HepG2 (cell line): ENCODE data around the gene FAM174B. TPM values are rescaled to one million over a fixed set of nuclear protein-coding genes. Genes with fewer than 3 reads are reported as not detected.

Experiments used
- CBX1 ChIP-seq: IDR thresholded peaks from one replicate; pipeline ENCODE4 v1.6.1; 2016; ENCODE audit warnings: antibody characterized with exemption, low read depth
- E2F2 ChIP-seq: sonication (generic); formaldehyde crosslinking; IDR thresholded peaks from 2 replicates; pipeline ENCODE4 v1.4.0; 2020; ENCODE audit warnings: missing genetic modification reagents, borderline replicate concordance
- MAZ ChIP-seq, 2 experiments: sonication (generic) in 1 of 2; formaldehyde crosslinking in 1 of 2; IDR thresholded peaks; 2 replicates each; pipeline versions ENCODE4 v1.5.0 to v1.6.1; 2012 to 2020; ENCODE audit warnings: low read depth in 2 of 2, mild to moderate bottlenecking in 2 of 2, borderline replicate concordance in 1 of 2, improper control_type of control experiment in 1 of 2, low read length in 1 of 2, missing genetic modification reagents in 1 of 2, moderate library complexity in 1 of 2
- NR2C2 ChIP-seq: sonication (generic); formaldehyde crosslinking; IDR thresholded peaks from 2 replicates; pipeline ENCODE4 v1.4.0; 2020; ENCODE audit warnings: missing genetic modification reagents, mild to moderate bottlenecking, moderate library complexity, borderline replicate concordance
- SAP130 ChIP-seq: IDR thresholded peaks from 2 replicates; pipeline ENCODE4 v1.6.1; 2016; ENCODE audit warnings: low read depth
- SRY ChIP-seq: sonication (generic); formaldehyde crosslinking; IDR thresholded peaks from 2 replicates; pipeline ENCODE4 v1.8.0; 2022; ENCODE audit warnings: mild to moderate bottlenecking, missing genetic modification reagents
- TFDP1 ChIP-seq: IDR thresholded peaks from 2 replicates; pipeline ENCODE4 v1.6.1; 2016; ENCODE audit warnings: missing compliant biosample characterization, missing genetic modification reagents, borderline replicate concordance
- ZNF263 ChIP-seq: sonication (generic); formaldehyde crosslinking; IDR thresholded peaks from 2 replicates; pipeline ENCODE4 v1.4.0; 2020; ENCODE audit warnings: missing genetic modification reagents
- ZNF292 ChIP-seq: sonication (generic); formaldehyde crosslinking; IDR thresholded peaks from 2 replicates; pipeline ENCODE4 v1.8.1; 2022; ENCODE audit warnings: mild to moderate bottlenecking, low read depth, missing genetic modification reagents, borderline replicate concordance
- ZNF335 ChIP-seq: sonication (generic); formaldehyde crosslinking; IDR thresholded peaks from 2 replicates; pipeline ENCODE4 v1.4.0; 2020; ENCODE audit warnings: missing genetic modification reagents
- ZNF446 ChIP-seq: sonication (generic); formaldehyde crosslinking; IDR thresholded peaks from 2 replicates; pipeline ENCODE4 v1.5.0; 2020; ENCODE audit warnings: mild to moderate bottlenecking, missing genetic modification reagents
- ZNF678 ChIP-seq: sonication (generic); formaldehyde crosslinking; IDR thresholded peaks from 2 replicates; pipeline ENCODE4 v1.4.0; 2020; ENCODE audit warnings: mild to moderate bottlenecking, missing genetic modification reagents
- polyA plus RNA-seq, 8 experiments: library from polyadenylated mRNA; depleted of rRNA in 3 of 8; stranded (reverse) in 7 of 8; unstranded in 1 of 8; fragments of >200 nt; fragmentation: Illumina TruSeq in 4 of 8; extraction: Trizol in 4 of 8; gene quantifications; 2 replicates each; pipeline versions ENCODE4 v1.2.1 to v1.2.3, GENCODE V29; 2011 to 2016; ENCODE audit warnings: low read depth in 4 of 8, missing spikeins in 1 of 8, mixed read lengths in 1 of 8; ENCODE audit not compliant: insufficient read depth in 1 of 8
- total RNA-seq, 5 experiments: library from RNA; depleted of rRNA; stranded (reverse); fragments of >200 nt; fragmentation: Illumina TruSeq; extraction: Trizol; gene quantifications; 2 replicates each; pipeline ENCODE4 v1.2.3, GENCODE V29; 2016; ENCODE audit warnings: low read depth in 1 of 5
- TF ChIP-seq, protein P1 (sequence below): sonication (generic); formaldehyde crosslinking; conservative IDR thresholded peaks from 2 replicates; pipeline ENCODE4 v1.4.0; 2020; ENCODE audit warnings: missing genetic modification reagents
- TF ChIP-seq, protein P2 (sequence below): sonication (generic); formaldehyde crosslinking; IDR thresholded peaks from 2 replicates; pipeline ENCODE4 v1.5.0; 2020; ENCODE audit warnings: missing genetic modification reagents
- TF ChIP-seq, protein P3 (sequence below): sonication (generic); formaldehyde crosslinking; IDR thresholded peaks from 2 replicates; pipeline ENCODE4 v1.4.0; 2020; ENCODE audit warnings: missing genetic modification reagents
- TF ChIP-seq, protein P4 (sequence below): sonication (generic); formaldehyde crosslinking; IDR thresholded peaks from 2 replicates; pipeline ENCODE4 v1.4.0; 2020; ENCODE audit warnings: mild to moderate bottlenecking, low read depth, missing genetic modification reagents

Gene FAM174B
- total and polyA plus RNA-seq, 2 of the 13 experiments (the other 11 are each of a cell fraction or from before 2014, with no cell fraction given): 0.90 to 2.1 TPM

DNA sequence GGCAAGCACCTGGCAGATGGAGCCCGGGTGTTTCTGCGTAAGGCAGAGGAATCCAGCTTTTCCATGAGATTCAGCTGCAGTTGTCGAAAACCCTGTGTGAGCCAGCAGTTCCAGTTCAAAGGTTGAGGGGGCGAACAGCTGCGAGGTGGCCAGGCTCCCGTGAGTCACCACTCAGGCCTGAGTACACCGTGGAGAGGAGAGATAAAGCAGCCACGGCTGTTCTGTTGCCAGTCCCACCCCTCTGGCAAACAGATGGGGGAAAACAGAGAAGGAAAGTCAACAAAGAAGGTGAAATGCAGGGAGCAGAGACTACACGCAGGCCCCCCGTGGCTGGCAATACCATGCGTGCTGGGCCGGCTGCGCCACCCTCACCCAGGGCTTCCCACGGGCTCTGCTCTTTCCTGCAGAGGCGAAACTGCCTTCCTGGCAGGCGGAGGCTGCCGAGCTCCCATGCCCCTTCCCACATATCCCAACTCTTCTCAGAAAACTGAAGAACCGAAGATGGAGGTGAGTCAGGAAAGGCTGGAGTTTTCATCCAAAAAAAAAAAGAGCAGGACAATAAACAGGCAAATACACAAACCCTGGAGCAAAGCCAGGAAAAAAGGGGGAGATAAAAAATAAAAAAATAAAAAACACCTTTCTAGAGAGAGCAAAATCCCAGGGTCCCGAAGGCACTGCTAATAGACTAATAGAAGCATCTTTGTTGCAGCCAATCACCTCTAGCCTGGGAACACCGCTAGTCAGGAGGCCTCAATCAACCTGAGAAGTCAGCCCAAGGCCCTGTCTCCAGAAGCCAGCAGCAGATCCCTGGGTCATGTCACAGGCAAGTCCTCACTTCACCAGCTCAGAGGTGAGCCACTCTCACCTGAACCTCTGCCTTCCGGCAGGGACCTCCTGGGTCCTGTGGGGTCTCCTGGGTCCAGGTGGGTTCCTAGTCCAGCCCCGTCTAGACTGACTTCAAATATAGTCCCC is 37.7 kb downstream of the FAM174B start (continued):
- TF ChIP-seq, protein P1, sequence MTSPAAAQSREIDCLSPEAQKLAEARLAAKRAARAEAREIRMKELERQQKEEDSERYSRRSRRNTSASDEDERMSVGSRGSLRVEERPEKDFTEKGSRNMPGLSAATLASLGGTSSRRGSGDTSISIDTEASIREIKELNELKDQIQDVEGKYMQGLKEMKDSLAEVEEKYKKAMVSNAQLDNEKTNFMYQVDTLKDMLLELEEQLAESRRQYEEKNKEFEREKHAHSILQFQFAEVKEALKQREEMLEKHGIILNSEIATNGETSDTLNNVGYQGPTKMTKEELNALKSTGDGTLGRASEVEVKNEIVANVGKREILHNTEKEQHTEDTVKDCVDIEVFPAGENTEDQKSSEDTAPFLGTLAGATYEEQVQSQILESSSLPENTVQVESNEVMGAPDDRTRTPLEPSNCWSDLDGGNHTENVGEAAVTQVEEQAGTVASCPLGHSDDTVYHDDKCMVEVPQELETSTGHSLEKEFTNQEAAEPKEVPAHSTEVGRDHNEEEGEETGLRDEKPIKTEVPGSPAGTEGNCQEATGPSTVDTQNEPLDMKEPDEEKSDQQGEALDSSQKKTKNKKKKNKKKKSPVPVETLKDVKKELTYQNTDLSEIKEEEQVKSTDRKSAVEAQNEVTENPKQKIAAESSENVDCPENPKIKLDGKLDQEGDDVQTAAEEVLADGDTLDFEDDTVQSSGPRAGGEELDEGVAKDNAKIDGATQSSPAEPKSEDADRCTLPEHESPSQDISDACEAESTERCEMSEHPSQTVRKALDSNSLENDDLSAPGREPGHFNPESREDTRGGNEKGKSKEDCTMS: no peak
- no peak for TF ChIP-seq SRY (CRISPR knock-in tag)
- TF ChIP-seq ZNF678 (CRISPR knock-in tag): no peak
- no peak for TF ChIP-seq E2F2
- TF ChIP-seq ZNF263 (CRISPR knock-in tag): no peak
- TF ChIP-seq, protein P2, sequence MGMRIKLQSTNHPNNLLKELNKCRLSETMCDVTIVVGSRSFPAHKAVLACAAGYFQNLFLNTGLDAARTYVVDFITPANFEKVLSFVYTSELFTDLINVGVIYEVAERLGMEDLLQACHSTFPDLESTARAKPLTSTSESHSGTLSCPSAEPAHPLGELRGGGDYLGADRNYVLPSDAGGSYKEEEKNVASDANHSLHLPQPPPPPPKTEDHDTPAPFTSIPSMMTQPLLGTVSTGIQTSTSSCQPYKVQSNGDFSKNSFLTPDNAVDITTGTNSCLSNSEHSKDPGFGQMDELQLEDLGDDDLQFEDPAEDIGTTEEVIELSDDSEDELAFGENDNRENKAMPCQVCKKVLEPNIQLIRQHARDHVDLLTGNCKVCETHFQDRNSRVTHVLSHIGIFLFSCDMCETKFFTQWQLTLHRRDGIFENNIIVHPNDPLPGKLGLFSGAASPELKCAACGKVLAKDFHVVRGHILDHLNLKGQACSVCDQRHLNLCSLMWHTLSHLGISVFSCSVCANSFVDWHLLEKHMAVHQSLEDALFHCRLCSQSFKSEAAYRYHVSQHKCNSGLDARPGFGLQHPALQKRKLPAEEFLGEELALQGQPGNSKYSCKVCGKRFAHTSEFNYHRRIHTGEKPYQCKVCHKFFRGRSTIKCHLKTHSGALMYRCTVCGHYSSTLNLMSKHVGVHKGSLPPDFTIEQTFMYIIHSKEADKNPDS (CRISPR knock-in tag): no peak
- no peak for TF ChIP-seq TFDP1
- peak; percentile 46; the same call in 1 of the 2 replicates for TF ChIP-seq MAZ (IDR thresholded peaks at IDR 0.05; ENCODE audit: borderline replicate concordance, low read depth, low read length)
- peak; percentile 35; the same call in 1 of the 2 replicates for TF ChIP-seq MAZ (CRISPR knock-in tag; IDR thresholded peaks at IDR 0.05; ENCODE audit: low read depth)
- TF ChIP-seq, protein P3, sequence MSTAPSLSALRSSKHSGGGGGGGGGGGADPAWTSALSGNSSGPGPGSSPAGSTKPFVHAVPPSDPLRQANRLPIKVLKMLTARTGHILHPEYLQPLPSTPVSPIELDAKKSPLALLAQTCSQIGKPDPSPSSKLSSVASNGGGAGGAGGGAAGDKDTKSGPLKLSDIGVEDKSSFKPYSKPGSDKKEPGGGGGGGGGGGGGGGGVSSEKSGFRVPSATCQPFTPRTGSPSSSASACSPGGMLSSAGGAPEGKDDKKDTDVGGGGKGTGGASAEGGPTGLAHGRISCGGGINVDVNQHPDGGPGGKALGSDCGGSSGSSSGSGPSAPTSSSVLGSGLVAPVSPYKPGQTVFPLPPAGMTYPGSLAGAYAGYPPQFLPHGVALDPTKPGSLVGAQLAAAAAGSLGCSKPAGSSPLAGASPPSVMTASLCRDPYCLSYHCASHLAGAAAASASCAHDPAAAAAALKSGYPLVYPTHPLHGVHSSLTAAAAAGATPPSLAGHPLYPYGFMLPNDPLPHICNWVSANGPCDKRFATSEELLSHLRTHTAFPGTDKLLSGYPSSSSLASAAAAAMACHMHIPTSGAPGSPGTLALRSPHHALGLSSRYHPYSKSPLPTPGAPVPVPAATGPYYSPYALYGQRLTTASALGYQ (CRISPR knock-in tag): no peak
- TF ChIP-seq NR2C2 (CRISPR knock-in tag): peak; percentile 90
- no peak for TF ChIP-seq ZNF446
- TF ChIP-seq SAP130 (CRISPR knock-in tag): peak; percentile 66
- no peak for TF ChIP-seq ZNF335
- peak; percentile 82; the same call in 1 of the 2 replicates for TF ChIP-seq ZNF292 (CRISPR knock-in tag)
- TF ChIP-seq, protein P4, sequence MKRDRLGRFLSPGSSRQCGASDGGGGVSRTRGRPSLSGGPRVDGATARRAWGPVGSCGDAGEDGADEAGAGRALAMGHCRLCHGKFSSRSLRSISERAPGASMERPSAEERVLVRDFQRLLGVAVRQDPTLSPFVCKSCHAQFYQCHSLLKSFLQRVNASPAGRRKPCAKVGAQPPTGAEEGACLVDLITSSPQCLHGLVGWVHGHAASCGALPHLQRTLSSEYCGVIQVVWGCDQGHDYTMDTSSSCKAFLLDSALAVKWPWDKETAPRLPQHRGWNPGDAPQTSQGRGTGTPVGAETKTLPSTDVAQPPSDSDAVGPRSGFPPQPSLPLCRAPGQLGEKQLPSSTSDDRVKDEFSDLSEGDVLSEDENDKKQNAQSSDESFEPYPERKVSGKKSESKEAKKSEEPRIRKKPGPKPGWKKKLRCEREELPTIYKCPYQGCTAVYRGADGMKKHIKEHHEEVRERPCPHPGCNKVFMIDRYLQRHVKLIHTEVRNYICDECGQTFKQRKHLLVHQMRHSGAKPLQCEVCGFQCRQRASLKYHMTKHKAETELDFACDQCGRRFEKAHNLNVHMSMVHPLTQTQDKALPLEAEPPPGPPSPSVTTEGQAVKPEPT (CRISPR knock-in tag): no peak
- no peak for TF ChIP-seq CBX1
